SU-DHL-6 (cell line): ENCODE results near the gene YIPF2.

Experiments used
- H2AFZ ChIP-seq: fragments of 200-600 bp; sonication (generic); 2 replicates; pipeline ENCODE4 v1.6.1; 2014; ENCODE audit warnings: low read depth, mild to moderate bottlenecking, moderate library complexity, mixed read lengths, antibody characterized with exemption, low read length; ENCODE audit not compliant: severe bottlenecking
- H3F3A ChIP-seq: fragments of 200-600 bp; shearing (Covaris generic); 2 replicates; pipeline ENCODE4 v1.6.0; 2016; ENCODE audit warnings: antibody characterized with exemption, mild to moderate bottlenecking; ENCODE audit not compliant: insufficient read depth
- H3K27ac ChIP-seq: fragments of 200-600 bp; sonication (generic); 2 replicates; pipeline ENCODE4 v1.5.1; 2016; ENCODE audit warnings: low read depth, mild to moderate bottlenecking, low read length, moderate library complexity, mixed read lengths
- H3K27me3 ChIP-seq: fragments of 200-600 bp; sonication (generic), shearing (Covaris generic); 2 replicates; pipeline ENCODE4 v1.6.0; 2014; ENCODE audit warnings: mild to moderate bottlenecking, low read length
- H3K36me3 ChIP-seq: fragments of 200-600 bp; sonication (generic); 2 replicates; pipeline ENCODE4 v1.6.1; 2014; ENCODE audit warnings: mild to moderate bottlenecking, low read length, mixed read lengths
- H3K4me2 ChIP-seq: fragments of 300-600, 200-600 bp; shearing (Covaris generic), sonication (generic); 2 replicates; pipeline ENCODE4 v1.6.0; 2014; ENCODE audit warnings: low read length, low read depth, mild to moderate bottlenecking; ENCODE audit not compliant: poor library complexity, severe bottlenecking
- H3K4me3 ChIP-seq: fragments of 200-600 bp; sonication (generic); 2 replicates; pipeline ENCODE4 v1.5.1; 2014; ENCODE audit warnings: antibody characterized with exemption, low read length, mild to moderate bottlenecking, mixed read lengths; ENCODE audit not compliant: insufficient read depth, poor library complexity, severe bottlenecking
- H3K79me2 ChIP-seq: fragments of 200-600 bp; sonication (generic); 2 replicates; pipeline ENCODE4 v1.6.1; 2014; ENCODE audit warnings: mild to moderate bottlenecking, low read length, moderate library complexity; ENCODE audit not compliant: insufficient read depth
- H3K9ac ChIP-seq: fragments of 200-600 bp; sonication (generic); 2 replicates; pipeline ENCODE4 v1.7.0; 2014; ENCODE audit warnings: mild to moderate bottlenecking, low read length
- H3K9me2 ChIP-seq: fragments of 200-600 bp; sonication (generic); replicated peaks from 2 replicates; pipeline ENCODE4 v1.6.1; 2014; ENCODE audit warnings: low read length; ENCODE audit not compliant: insufficient read depth
- H3K9me3 ChIP-seq: fragments of 200-600 bp; sonication (generic); 2 replicates; pipeline ENCODE4 v1.6.1; 2014; ENCODE audit warnings: low read length, mixed read lengths; ENCODE audit not compliant: insufficient read depth
- H4K20me1 ChIP-seq: fragments of 200-600 bp; sonication (generic); 2 replicates; pipeline ENCODE4 v1.6.1; 2014; ENCODE audit warnings: low read depth, mild to moderate bottlenecking, antibody characterized with exemption, low read length, moderate library complexity, mixed read lengths
- CTCF ChIP-seq: fragments of 200-600 bp; sonication (generic); IDR thresholded peaks from one replicate; pipeline ENCODE4 v1.5.1; 2017; ENCODE audit warnings: antibody characterized with exemption, mild to moderate bottlenecking, low read length, moderate library complexity; ENCODE audit not compliant: insufficient read depth, poor library complexity, severe bottlenecking
- EZH2phosphoT487 ChIP-seq: fragments of 200-600 bp; sonication (generic), shearing (Covaris generic); conservative IDR thresholded peaks from 2 replicates; pipeline ENCODE4 v1.6.1; 2018; ENCODE audit warnings: mild to moderate bottlenecking, antibody characterized with exemption, low read length, moderate library complexity, mixed read lengths

Gene YIPF2

GRCh38 chr19:10936661-10937084 lies 8.2 kb upstream of the YIPF2 start:
- no peak overlapping the region for H2AFZ ChIP-seq
- no peaks in the 10 kb centered on the region for H3K9me2 ChIP-seq
- H3K4me3 ChIP-seq, result no peak overlapping the region
- peaks cover 12% of the 10 kb centered on the region for H3K79me2 ChIP-seq
- H3K4me2 ChIP-seq, result no peak overlapping the region
- H3K27ac ChIP-seq, result no peak overlapping the region
- no peaks in the 10 kb centered on the region for H3K9me3 ChIP-seq
- TF ChIP-seq CTCF, result peak; percentile 19
- TF ChIP-seq EZH2phosphoT487, result no peak
- H3F3A ChIP-seq, result no peaks in the 10 kb centered on the region; the same call in 1 of the 2 replicates
- H4K20me1 ChIP-seq, result no peaks in the 10 kb centered on the region
- no peaks in the 10 kb centered on the region for H3K27me3 ChIP-seq
- H3K9ac ChIP-seq, result no peak overlapping the region
- H3K36me3 ChIP-seq, result no peaks in the 10 kb centered on the region

- Histone ChIP-seq H3K27ac (no peak overlapping the region), H2AFZ (no peak overlapping the region)
These were observed 7.1 kb upstream of the YIPF2 start for GRCh38 chr19:10935371-10936059.

GRCh38 chr19:10929402-10929794 lies 959 bp upstream of the YIPF2 start:
- TF ChIP-seq EZH2phosphoT487 (no peak), CTCF (no peak)
- Histone ChIP-seq H2AFZ (peak overlapping the region; percentile 55), H4K20me1 (no peaks in the 10 kb centered on the region; the same call in 1 of the 2 replicates), H3K9me3 (no peaks in the 10 kb centered on the region), H3K4me2 (peak overlapping the region; percentile 70), H3K27ac (0 out of 2 replicates have a peak overlapping the region, but pooled peaks have one; percentile 44), H3F3A (peaks cover 3% of the 10 kb centered on the region; the same call in 1 of the 2 replicates), H3K4me3 (peak overlapping the region; percentile 82), H3K79me2 (peaks cover 33% of the 10 kb centered on the region), H3K27me3 (no peaks in the 10 kb centered on the region), H3K9me2 (no peaks in the 10 kb centered on the region), H3K36me3 (no peaks in the 10 kb centered on the region), H3K9ac (peak overlapping the region; percentile 74)

More at GRCh38 chr19:10935371-10936059, 7.1 kb upstream of the YIPF2 start:
- Histone ChIP-seq H3K9me3 (no peaks in the 10 kb centered on the region), H3K9ac (no peak overlapping the region), H3K27me3 (no peaks in the 10 kb centered on the region), H4K20me1 (no peaks in the 10 kb centered on the region), H3K79me2 (peaks cover 18% of the 10 kb centered on the region), H3K4me3 (no peak overlapping the region), H3K4me2 (no peak overlapping the region), H3F3A (no peaks in the 10 kb centered on the region; the same call in 1 of the 2 replicates), H3K9me2 (no peaks in the 10 kb centered on the region), H3K36me3 (no peaks in the 10 kb centered on the region)
- TF ChIP-seq EZH2phosphoT487, result no peak
- TF ChIP-seq CTCF, result no peak
